Skeletal muscle tissue (tissue), 4 donors: Measurements from ENCODE around the gene ST6GALNAC3. TPM values are rescaled to one million over a fixed set of nuclear protein-coding genes. Genes with fewer than 3 reads are reported as not detected.

Experiments
- H3K27ac ChIP-seq: one replicate; pipeline ENCODE4 v1.7.0; 2013; ENCODE audit warnings: mild to moderate bottlenecking, low read depth, low read length, inconsistent platforms
- H3K27me3 ChIP-seq, 3 donors: one replicate each; pipeline ENCODE4 v1.7.0; 2013; ENCODE audit warnings: low read length in 3 of 3; ENCODE audit not compliant: control insufficient read depth in 3 of 3, insufficient read depth in 3 of 3
- H3K36me3 ChIP-seq, 3 donors: one replicate each; pipeline ENCODE4 v1.7.0; 2013; ENCODE audit warnings: low read length in 3 of 3; ENCODE audit not compliant: control insufficient read depth in 3 of 3, insufficient read depth in 3 of 3
- H3K4me1 ChIP-seq, 3 donors: one replicate each; pipeline ENCODE4 v1.7.0; 2013; ENCODE audit warnings: low read length in 3 of 3, mild to moderate bottlenecking in 3 of 3; ENCODE audit not compliant: control insufficient read depth in 3 of 3, insufficient read depth in 3 of 3
- H3K4me3 ChIP-seq, 3 donors: one replicate each; pipeline ENCODE4 v1.7.0; 2013; ENCODE audit warnings: low read length in 3 of 3
- H3K9ac ChIP-seq, 3 donors: one replicate each; pipeline ENCODE4 v1.7.0; 2013; ENCODE audit warnings: low read length in 3 of 3, mild to moderate bottlenecking in 3 of 3, moderate library complexity in 2 of 3, low read depth in 1 of 3
- H3K9me3 ChIP-seq, 3 donors: one replicate each; pipeline ENCODE4 v1.7.0; 2013; ENCODE audit warnings: low read length in 3 of 3; ENCODE audit not compliant: control insufficient read depth in 3 of 3
- total RNA-seq: library from RNA; depleted of rRNA; stranded (reverse); fragments of >200 nt; gene quantifications from one replicate; pipeline ENCODE4 v1.2.3, GENCODE V29; 2014
- donor health status: Osteomylitis.

The ST6GALNAC3 gene
- total RNA-seq, 1 donor from 2014 or later, result 3.7 TPM

GRCh38 chr1:76481672-76482071 lies 407.1 kb downstream of the ST6GALNAC3 start:
- H3K9ac ChIP-seq, result no peak overlapping the region
- no peak overlapping the region for H3K4me3 ChIP-seq

DNA sequence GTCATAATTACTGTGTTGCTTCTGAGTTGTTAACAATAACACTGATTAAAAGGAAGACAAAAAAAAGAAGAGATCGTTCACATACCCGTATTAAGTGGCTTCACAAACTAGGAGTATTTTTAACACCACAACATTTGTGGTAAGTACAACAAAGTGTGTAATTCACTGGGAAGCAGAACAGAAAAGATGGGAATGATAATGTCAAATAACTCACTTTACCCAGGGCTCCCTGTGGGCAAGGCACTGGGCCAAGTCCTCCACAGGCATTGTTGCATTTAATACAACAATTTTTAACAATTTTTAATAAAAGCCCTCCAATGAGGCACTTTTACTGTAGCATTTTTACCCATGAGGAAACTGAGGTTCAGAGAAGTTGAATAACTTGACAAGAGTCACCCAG lies 407.7 kb downstream of the ST6GALNAC3 start:
- Histone ChIP-seq H3K9me3 (no peaks in the 10 kb centered on the region), H3K36me3 (no peaks in the 10 kb centered on the region), H3K4me1 (no peaks in the 10 kb centered on the region), H3K4me3 (no peak overlapping the region), H3K27me3 (no peaks in the 10 kb centered on the region), H3K9ac (no peak overlapping the region), H3K27ac (no peak overlapping the region)

More at GRCh38 chr1:76481672-76482071, 407.1 kb downstream of the ST6GALNAC3 start:
- Histone ChIP-seq H3K9me3 (no peaks in the 10 kb centered on the region), H3K27me3 (no peaks in the 10 kb centered on the region), H3K27ac (no peak overlapping the region), H3K4me1 (no peaks in the 10 kb centered on the region), H3K36me3 (no peaks in the 10 kb centered on the region)

DNA sequence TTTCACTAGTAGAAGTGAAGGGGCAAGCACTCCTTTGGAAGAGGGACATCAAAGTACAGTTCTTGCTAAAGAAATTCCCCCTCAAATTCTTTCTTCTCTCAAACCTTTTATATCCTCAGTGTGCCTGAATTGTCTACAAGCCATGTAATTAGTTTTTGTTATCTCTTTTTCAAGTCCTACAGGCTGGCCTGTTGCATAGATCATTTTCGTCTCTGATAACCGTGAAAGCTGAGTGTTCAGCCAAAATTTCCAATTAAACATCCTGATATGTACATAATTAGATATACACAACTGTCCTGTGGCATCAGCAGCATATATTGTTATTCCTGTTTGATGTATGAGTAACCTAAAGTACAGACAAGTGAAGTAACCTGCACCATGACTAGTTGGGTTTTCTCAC lies 417.2 kb downstream of the ST6GALNAC3 start:
- Histone ChIP-seq H3K4me1 (no peaks in the 10 kb centered on the region), H3K9ac (no peak overlapping the region), H3K27ac (no peak overlapping the region), H3K4me3 (no peak overlapping the region), H3K9me3 (no peaks in the 10 kb centered on the region), H3K27me3 (no peaks in the 10 kb centered on the region), H3K36me3 (no peaks in the 10 kb centered on the region)

- no peaks in the 10 kb centered on the region for H3K36me3 ChIP-seq
- H3K27ac ChIP-seq, result no peak overlapping the region
- no peaks in the 10 kb centered on the region for H3K9me3 ChIP-seq
- no peaks in the 10 kb centered on the region for H3K4me1 ChIP-seq
- H3K9ac ChIP-seq, result no peak overlapping the region
- no peak overlapping the region for H3K4me3 ChIP-seq
- H3K27me3 ChIP-seq, result no peaks in the 10 kb centered on the region
These were observed 418.3 kb downstream of the ST6GALNAC3 start for GRCh38 chr1:76492752-76493430.

DNA sequence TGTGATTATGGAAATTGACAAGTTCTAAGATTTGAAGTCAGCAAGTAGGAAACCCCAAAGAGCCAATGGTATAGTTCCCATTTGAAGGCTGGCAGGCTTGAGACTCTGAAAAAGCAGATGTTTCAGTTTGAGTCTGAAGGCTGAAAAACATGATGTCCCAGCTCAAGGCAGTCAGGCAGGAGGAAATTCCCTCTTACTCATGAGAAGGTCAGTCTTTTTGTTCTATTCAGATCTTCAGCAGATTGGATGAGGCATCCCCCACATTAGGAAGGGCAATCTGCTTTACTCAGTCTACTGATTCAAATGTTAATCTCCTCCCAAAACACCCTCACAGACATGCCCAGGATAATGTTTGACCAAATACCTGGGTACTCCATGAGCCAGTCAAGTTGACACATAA lies 420.3 kb downstream of the ST6GALNAC3 start:
- H3K9ac ChIP-seq, result no peak overlapping the region
- no peaks in the 10 kb centered on the region for H3K27me3 ChIP-seq
- no peaks in the 10 kb centered on the region for H3K36me3 ChIP-seq
- H3K4me3 ChIP-seq, result no peak overlapping the region
- H3K4me1 ChIP-seq, result no peaks in the 10 kb centered on the region
- no peaks in the 10 kb centered on the region for H3K9me3 ChIP-seq
- H3K27ac ChIP-seq, result no peak overlapping the region

GRCh38 chr1:76496871-76497270 lies 422.3 kb downstream of the ST6GALNAC3 start:
- Histone ChIP-seq H3K4me3 (no peak overlapping the region), H3K36me3 (no peaks in the 10 kb centered on the region), H3K27ac (no peak overlapping the region), H3K9me3 (no peaks in the 10 kb centered on the region), H3K27me3 (no peaks in the 10 kb centered on the region), H3K4me1 (peaks cover 0 to 2% (median 0%) of the 10 kb centered on the region in 3 donors), H3K9ac (no peak overlapping the region)

DNA sequence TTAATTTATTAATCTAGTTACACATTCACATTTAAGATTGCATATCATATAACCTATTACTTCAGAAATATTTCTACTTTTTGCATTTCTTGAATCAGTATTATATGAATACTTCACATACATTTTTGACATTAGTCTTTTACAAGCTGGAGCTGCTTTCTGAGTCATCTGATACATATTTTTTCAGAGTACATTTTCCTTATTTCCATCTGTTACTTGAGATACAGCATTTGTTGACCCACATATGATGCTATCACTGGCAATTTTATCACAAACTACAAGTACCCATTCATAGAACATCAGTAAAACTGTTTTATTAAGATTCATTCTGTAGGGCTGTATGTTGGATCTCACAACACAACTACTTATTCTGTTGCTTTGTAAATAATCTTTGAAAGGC lies 425.6 kb downstream of the ST6GALNAC3 start:
- H3K9ac ChIP-seq, result no peak overlapping the region
- no peaks in the 10 kb centered on the region for H3K36me3 ChIP-seq
- H3K27me3 ChIP-seq, result no peaks in the 10 kb centered on the region
- no peaks in the 10 kb centered on the region for H3K9me3 ChIP-seq
- H3K4me3 ChIP-seq, result no peak overlapping the region
- H3K27ac ChIP-seq, result no peak overlapping the region
- H3K4me1 ChIP-seq, result peaks cover 0 to 2% (median 0%) of the 10 kb centered on the region in 3 donors

DNA sequence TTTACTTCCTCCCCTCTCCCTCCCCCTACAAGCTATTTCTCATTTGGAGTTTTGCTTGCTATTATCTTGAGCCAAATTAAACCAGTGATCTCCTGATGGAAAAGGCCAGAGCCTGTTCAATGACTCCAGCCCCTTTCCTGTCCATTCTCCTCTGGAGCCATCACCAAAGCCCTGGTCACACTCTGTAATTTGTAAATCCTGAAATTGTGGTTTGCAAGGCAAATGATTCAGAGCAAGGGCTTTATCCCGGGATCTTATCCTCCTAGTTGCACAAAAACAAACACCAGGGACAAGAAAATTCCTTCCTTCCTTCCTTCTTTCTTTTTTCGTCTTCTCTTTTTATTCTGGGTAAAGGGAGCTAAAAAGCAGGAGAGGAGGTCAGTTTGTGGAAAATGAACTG lies 426.6 kb downstream of the ST6GALNAC3 start:
- H3K27ac ChIP-seq, result no peak overlapping the region
- no peaks in the 10 kb centered on the region for H3K9me3 ChIP-seq
- H3K9ac ChIP-seq, result no peak overlapping the region
- H3K27me3 ChIP-seq, result no peaks in the 10 kb centered on the region
- H3K36me3 ChIP-seq, result no peaks in the 10 kb centered on the region
- H3K4me1 ChIP-seq, result peaks cover 0 to 2% (median 0%) of the 10 kb centered on the region in 3 donors
- H3K4me3 ChIP-seq, result no peak overlapping the region

- no peak overlapping the region for H3K9ac ChIP-seq
- H3K4me1 ChIP-seq, result peaks cover 0 to 2% (median 0%) of the 10 kb centered on the region in 3 donors
- no peak overlapping the region for H3K4me3 ChIP-seq
- no peaks in the 10 kb centered on the region for H3K36me3 ChIP-seq
- no peaks in the 10 kb centered on the region for H3K9me3 ChIP-seq
- no peaks in the 10 kb centered on the region for H3K27me3 ChIP-seq
- no peak overlapping the region for H3K27ac ChIP-seq
These were observed 427.2 kb downstream of the ST6GALNAC3 start for GRCh38 chr1:76501586-76502219.

GRCh38 chr1:76503100-76503499 lies 428.6 kb downstream of the ST6GALNAC3 start:
- H3K4me1 ChIP-seq, result peaks cover 0 to 2% (median 0%) of the 10 kb centered on the region in 3 donors
- no peak overlapping the region for H3K27ac ChIP-seq
- H3K36me3 ChIP-seq, result no peaks in the 10 kb centered on the region
- no peak overlapping the region for H3K4me3 ChIP-seq
- H3K9me3 ChIP-seq, result no peaks in the 10 kb centered on the region
- no peaks in the 10 kb centered on the region for H3K27me3 ChIP-seq
- no peak overlapping the region for H3K9ac ChIP-seq
